Endothelial cell of umbilical vein (primary cell): ENCODE measurements around the gene MIPEP. TPM values are rescaled to one million over a fixed set of nuclear protein-coding genes. Genes with fewer than 3 reads are reported as not detected.
A peak's percentile ranks its signal among the peaks of the same experiment; 100 is the strongest.

Experiments used
- BruUV-seq: library from RNA; stranded (reverse); fragments of 400-500 nt; replicated peaks from 2 replicates; lab custom pipeline; 2021; lab: Mats Ljungman, UMichigan
- CTCF ChIA-PET: fragments of 300-600, 350-600 bp; sonication (Branson Sonifier 250); formaldehyde crosslinking; loops from one replicate; lab custom pipeline; 2021; ENCODE audit warnings: antibody characterized with exemption, inconsistent platforms; lab: Charles Lee
- POLR2A ChIA-PET: fragments of 300-600, 350-600 bp; sonication (Branson Sonifier 250); formaldehyde crosslinking; loops from one replicate; lab custom pipeline; 2021; ENCODE audit warnings: antibody characterized with exemption, inconsistent platforms; lab: Charles Lee
- DNase-seq: peaks from one replicate; pipeline ENCODE4 v3.0.0-alpha.2; 2011; ENCODE audit warnings: low read depth, low spot score
- FAIRE-seq: peaks from 2 replicates; lab custom pipeline; 2011; peaks lifted over from hg19 to GRCh38; lab: Jason Lieb, UNC
- H2AFZ ChIP-seq: 2 replicates; pipeline ENCODE4 v1.6.0; 2012; ENCODE audit warnings: low read depth, low read length, control low read depth, inconsistent platforms
- H3K27ac ChIP-seq: 2 replicates; pipeline ENCODE4 v1.5.1; 2011; ENCODE audit warnings: low read depth, mild to moderate bottlenecking, control low read depth, low read length, moderate library complexity; ENCODE audit not compliant: insufficient read depth
- H3K27me3 ChIP-seq, 2 experiments: 2 replicates each; pipeline versions ENCODE4 v1.6.0 to v1.6.1; 2011; ENCODE audit warnings: low read length in 2 of 2, mixed read lengths in 1 of 2; ENCODE audit not compliant: control insufficient read depth in 2 of 2, insufficient read depth in 2 of 2
- H3K36me3 ChIP-seq, 2 experiments: 2 replicates in 1 of 2; 3 replicates in 1 of 2; pipeline ENCODE4 v1.5.1; 2011; ENCODE audit warnings: low read length in 2 of 2, mild to moderate bottlenecking in 1 of 2, moderate library complexity in 1 of 2; ENCODE audit not compliant: control insufficient read depth in 2 of 2, insufficient read depth in 2 of 2; ENCODE audit errors: extremely low read depth in 1 of 2
- H3K4me1 ChIP-seq: 3 replicates; pipeline ENCODE4 v1.5.1; 2011; ENCODE audit warnings: mild to moderate bottlenecking, low read length; ENCODE audit not compliant: control insufficient read depth, insufficient read depth; ENCODE audit errors: extremely low read depth
- H3K4me2 ChIP-seq: 2 replicates; pipeline ENCODE4 v1.6.1; 2011; ENCODE audit warnings: low read length, control low read depth, mixed read lengths; ENCODE audit not compliant: insufficient read depth
- H3K4me3 ChIP-seq, 3 experiments: fragments of 200-600 bp in 1 of 3; sonication (generic), shearing (Covaris generic) in 1 of 3; replicated peaks in 1 of 3; 2 replicates each; pipeline ENCODE4 v1.5.1; 2011 to 2016; ENCODE audit warnings: control low read depth in 3 of 3, low read length in 3 of 3, mild to moderate bottlenecking in 2 of 3, inconsistent platforms in 1 of 3, low read depth in 1 of 3, moderate library complexity in 1 of 3; ENCODE audit not compliant: insufficient read depth in 1 of 3
- H3K79me2 ChIP-seq: 2 replicates; pipeline ENCODE4 v1.6.0; 2012; ENCODE audit warnings: low read length, inconsistent platforms; ENCODE audit not compliant: control insufficient read depth, insufficient read depth
- H3K9ac ChIP-seq: replicated peaks from 2 replicates; pipeline ENCODE3; 2011; ENCODE audit warnings: low read length, control low read depth; ENCODE audit not compliant: insufficient read depth; ENCODE audit errors: extremely low read depth
- H3K9me1 ChIP-seq: replicated peaks from 3 replicates; pipeline ENCODE4 v1.6.0; 2011; ENCODE audit warnings: mild to moderate bottlenecking, low read length; ENCODE audit not compliant: control insufficient read depth, insufficient read depth; ENCODE audit errors: extremely low read depth
- H3K9me3 ChIP-seq: replicated peaks from 2 replicates; pipeline ENCODE4 v1.5.1; 2012; ENCODE audit warnings: low read length, inconsistent platforms; ENCODE audit not compliant: control insufficient read depth, insufficient read depth
- H4K20me1 ChIP-seq: replicated peaks from 2 replicates; pipeline ENCODE3; 2011; ENCODE audit warnings: mild to moderate bottlenecking, low read length; ENCODE audit not compliant: control insufficient read depth, insufficient read depth; ENCODE audit errors: extremely low read depth
- EZH2 ChIP-seq: IDR thresholded peaks from 2 replicates; pipeline ENCODE4 v1.6.1; 2012; ENCODE audit warnings: borderline replicate concordance, low read depth, mild to moderate bottlenecking, moderate library complexity, low read length, inconsistent platforms; ENCODE audit not compliant: severe bottlenecking
- GATA2 ChIP-seq: IDR thresholded peaks from 2 replicates; pipeline ENCODE4 v1.7.0; 2011; ENCODE audit warnings: low read depth, mild to moderate bottlenecking, moderate library complexity, mixed read lengths, low read length; ENCODE audit not compliant: insufficient read length, insufficient read depth
- JUN ChIP-seq: IDR thresholded peaks from 2 replicates; pipeline ENCODE4 v1.6.1; 2011; ENCODE audit warnings: borderline replicate concordance, low read depth; ENCODE audit not compliant: insufficient read length, insufficient read depth
- MYC ChIP-seq: IDR thresholded peaks from one replicate; pipeline ENCODE4 v1.6.1; 2011; ENCODE audit warnings: mild to moderate bottlenecking, low read depth, low read length
- POLR2A ChIP-seq: IDR thresholded peaks from 2 replicates; pipeline ENCODE4 v1.6.1; 2012; ENCODE audit warnings: low read depth, mild to moderate bottlenecking, control low read depth, low read length
- POLR2AphosphoS5 ChIP-seq: IDR thresholded peaks from 2 replicates; pipeline ENCODE4 v1.6.1; 2012; ENCODE audit warnings: low read depth, mild to moderate bottlenecking, control low read depth, low read length, moderate library complexity; ENCODE audit not compliant: insufficient read depth
- dilution Hi-C: fragments of 300-500 bp; cut with MboI; formaldehyde crosslinking; loops from one replicate; pipeline ENCODE4 v1.15.0; 2019; ENCODE audit warnings: low sequenced_read_pairs; ENCODE audit not compliant: extremely low pct_ligation_motif_present
- intact Hi-C: fragments of 100-400 bp; cut with micrococcal nuclease; formaldehyde crosslinking; loops from one replicate; pipeline ENCODE4 v1.10.0; 2022
- polyA plus RNA-seq, 4 experiments: library from polyadenylated mRNA; depleted of rRNA in 3 of 4; stranded (reverse) in 3 of 4; unstranded in 1 of 4; fragments of >200 nt; gene quantifications; 2 replicates each; pipeline versions ENCODE4 v1.2.1 to v1.2.3, GENCODE V29; 2011 to 2012; ENCODE audit warnings: missing spikeins in 1 of 4
- total RNA-seq: library from RNA; stranded (reverse); gene quantifications from 2 replicates; pipeline ENCODE4 v1.2.3, GENCODE V29; 2021
- TF ChIP-seq, protein P1 (sequence below), 2 donors: IDR thresholded peaks; 1 replicate in 1 of 2; 2 replicates in 1 of 2; pipeline ENCODE4 v1.5.1; 2011; ENCODE audit warnings: low read length in 2 of 2, mild to moderate bottlenecking in 2 of 2, moderate library complexity in 2 of 2, control low read depth in 1 of 2, inconsistent platforms in 1 of 2, low read depth in 1 of 2; ENCODE audit not compliant: insufficient read depth in 1 of 2; ENCODE audit errors: extremely low read depth in 1 of 2
- TF ChIP-seq, protein P2 (sequence below): IDR thresholded peaks from 2 replicates; pipeline ENCODE4 v1.6.1; 2011; ENCODE audit not compliant: insufficient read depth, insufficient read length

The MIPEP gene
- total and polyA plus RNA-seq, 2 donors (not counting 3 experiments of a cell fraction or from before 2014, with no cell fraction given): 12.4 to 19.2 TPM

DNA sequence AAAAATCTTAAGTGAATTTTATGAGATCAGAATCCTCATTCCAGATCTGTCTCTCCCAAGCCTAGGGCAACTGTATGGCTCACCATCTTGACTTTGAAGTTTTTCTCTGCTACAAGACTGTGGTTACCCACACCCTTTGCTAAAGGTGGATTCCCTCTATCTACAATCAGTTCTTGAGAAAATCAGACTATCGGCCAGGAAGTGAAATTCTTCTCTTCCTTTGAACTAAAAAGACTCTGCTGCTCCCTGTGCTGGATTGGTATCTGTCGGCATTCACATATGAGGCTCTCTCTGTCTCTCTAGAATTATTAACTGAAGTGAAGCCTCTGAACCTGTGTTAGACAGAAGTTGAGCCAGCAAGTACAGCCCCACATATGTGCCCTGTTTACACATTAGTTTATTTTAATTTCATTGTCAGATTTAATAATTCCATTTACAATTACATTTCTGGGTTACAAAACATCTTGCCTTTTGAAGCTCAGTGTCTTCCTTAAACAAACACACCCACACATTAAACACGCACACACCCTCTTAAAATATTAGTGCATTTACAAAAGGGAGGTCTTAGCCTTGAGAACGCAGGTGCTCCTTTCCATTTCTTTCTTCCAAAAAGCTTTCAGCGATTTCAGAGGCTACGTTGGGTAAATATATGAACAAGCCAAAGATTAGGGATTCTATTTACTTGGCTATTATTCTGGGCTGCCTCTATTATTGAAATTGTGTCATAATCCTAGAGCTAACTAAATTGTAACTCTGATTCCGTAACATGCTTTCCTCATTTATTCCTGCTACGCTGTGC lies 145.7 kb downstream of the MIPEP start:
- no peaks in the 10 kb centered on the region for H3K36me3 ChIP-seq
- POLR2A ChIA-PET: no interaction called here
- H3K9ac ChIP-seq: no peak overlapping the region
- no peaks in the 10 kb centered on the region for H3K4me1 ChIP-seq
- DNase-seq (no peak), FAIRE-seq (no peak)
- dilution Hi-C loops: no loop called here
- no TSS peak for BruUV-seq
- H3K27me3 ChIP-seq: no peaks in the 10 kb centered on the region
- TF ChIP-seq POLR2AphosphoS5: no peak
- no peak for TF ChIP-seq EZH2
- TF ChIP-seq JUN: no peak
- no peak for TF ChIP-seq MYC
- TF ChIP-seq GATA2: no peak
- TF ChIP-seq POLR2A: no peak
- intact Hi-C loops: no loop called here
- no peak overlapping the region for H3K4me2 ChIP-seq
- no peaks in the 10 kb centered on the region for H4K20me1 ChIP-seq
- CTCF ChIA-PET: interaction anchor here (1.7 to 3.7 kb wide), 2 partner anchors 11 to 115 kb away, joined by 4 to 21 read pairs; no protein-coding TSS in a partner anchor
- H3K79me2 ChIP-seq: no peaks in the 10 kb centered on the region
- H3K4me3 ChIP-seq: no peak overlapping the region
- H3K27ac ChIP-seq: no peak overlapping the region
- H3K9me3 ChIP-seq: no peaks in the 10 kb centered on the region
- no peaks in the 10 kb centered on the region for H3K9me1 ChIP-seq
- H2AFZ ChIP-seq: no peak overlapping the region

DNA sequence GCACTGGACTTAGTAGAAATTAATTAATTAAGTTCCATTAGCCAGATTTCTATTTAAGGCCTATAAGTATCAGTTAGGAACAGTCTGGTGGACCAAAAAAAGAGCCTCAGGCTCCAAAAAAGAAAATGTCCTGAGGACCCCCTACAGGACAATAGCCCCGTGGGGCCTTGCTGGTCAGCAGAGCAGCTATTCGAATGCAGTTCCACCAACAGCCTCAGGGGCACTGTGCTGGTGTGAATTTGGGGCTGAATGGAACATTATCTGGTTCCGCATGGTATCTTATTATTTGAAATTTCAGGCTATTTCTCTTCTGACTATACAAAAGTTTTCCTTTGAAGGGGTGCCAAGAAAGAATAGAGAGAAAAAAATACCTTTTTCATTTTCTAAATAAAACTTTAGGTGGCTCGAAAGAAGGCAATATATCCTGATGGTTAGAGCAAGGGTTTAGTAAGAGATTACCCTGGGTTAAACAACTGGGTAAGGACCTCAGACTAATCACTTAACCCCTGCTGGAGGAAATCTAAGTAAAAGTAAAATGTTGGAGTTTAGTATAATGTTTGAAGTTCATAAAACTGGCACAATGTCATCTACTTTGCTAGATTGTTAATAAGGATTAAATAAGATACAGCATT lies 147.2 kb downstream of the MIPEP start:
- Histone ChIP-seq H3K27me3 (no peaks in the 10 kb centered on the region), H3K4me2 (no peak overlapping the region), H3K27ac (no peak overlapping the region), H3K79me2 (no peaks in the 10 kb centered on the region), H3K36me3 (no peaks in the 10 kb centered on the region), H3K9me3 (no peaks in the 10 kb centered on the region), H3K4me3 (no peak overlapping the region), H3K4me1 (no peaks in the 10 kb centered on the region), H3K9ac (no peak overlapping the region), H4K20me1 (no peaks in the 10 kb centered on the region), H3K9me1 (no peaks in the 10 kb centered on the region), H2AFZ (no peak overlapping the region)
- ChIA-PET CTCF (interaction anchor here (0.7 to 3.7 kb wide), 19 partner anchors 9 to 198 kb away, joined by 3 to 21 read pairs (median 4); no protein-coding TSS in a partner anchor), POLR2A (no interaction called here)
- no TSS peak for BruUV-seq
- DNase-seq (no peak), FAIRE-seq (no peak)
- intact Hi-C loops: no loop called here
- dilution Hi-C loops: no loop called here
- TF ChIP-seq, protein P1, sequence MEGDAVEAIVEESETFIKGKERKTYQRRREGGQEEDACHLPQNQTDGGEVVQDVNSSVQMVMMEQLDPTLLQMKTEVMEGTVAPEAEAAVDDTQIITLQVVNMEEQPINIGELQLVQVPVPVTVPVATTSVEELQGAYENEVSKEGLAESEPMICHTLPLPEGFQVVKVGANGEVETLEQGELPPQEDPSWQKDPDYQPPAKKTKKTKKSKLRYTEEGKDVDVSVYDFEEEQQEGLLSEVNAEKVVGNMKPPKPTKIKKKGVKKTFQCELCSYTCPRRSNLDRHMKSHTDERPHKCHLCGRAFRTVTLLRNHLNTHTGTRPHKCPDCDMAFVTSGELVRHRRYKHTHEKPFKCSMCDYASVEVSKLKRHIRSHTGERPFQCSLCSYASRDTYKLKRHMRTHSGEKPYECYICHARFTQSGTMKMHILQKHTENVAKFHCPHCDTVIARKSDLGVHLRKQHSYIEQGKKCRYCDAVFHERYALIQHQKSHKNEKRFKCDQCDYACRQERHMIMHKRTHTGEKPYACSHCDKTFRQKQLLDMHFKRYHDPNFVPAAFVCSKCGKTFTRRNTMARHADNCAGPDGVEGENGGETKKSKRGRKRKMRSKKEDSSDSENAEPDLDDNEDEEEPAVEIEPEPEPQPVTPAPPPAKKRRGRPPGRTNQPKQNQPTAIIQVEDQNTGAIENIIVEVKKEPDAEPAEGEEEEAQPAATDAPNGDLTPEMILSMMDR (IDR thresholded peaks at IDR 0.05; ENCODE audit: extremely low read depth in 1 of 2, insufficient read depth in 1 of 2, low read depth in 1 of 2, low read length in 2 of 2): peak; percentile 48 to 56
- TF ChIP-seq, protein P2, sequence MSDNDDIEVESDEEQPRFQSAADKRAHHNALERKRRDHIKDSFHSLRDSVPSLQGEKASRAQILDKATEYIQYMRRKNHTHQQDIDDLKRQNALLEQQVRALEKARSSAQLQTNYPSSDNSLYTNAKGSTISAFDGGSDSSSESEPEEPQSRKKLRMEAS: no peak
